ENCODE measurements around the gene DUSP11.
"Not testable (repeated sequence)": the region's sequence is repeated elsewhere in the genome, so short reads cannot be mapped to it uniquely, and the experiment has no call there.

DNA sequence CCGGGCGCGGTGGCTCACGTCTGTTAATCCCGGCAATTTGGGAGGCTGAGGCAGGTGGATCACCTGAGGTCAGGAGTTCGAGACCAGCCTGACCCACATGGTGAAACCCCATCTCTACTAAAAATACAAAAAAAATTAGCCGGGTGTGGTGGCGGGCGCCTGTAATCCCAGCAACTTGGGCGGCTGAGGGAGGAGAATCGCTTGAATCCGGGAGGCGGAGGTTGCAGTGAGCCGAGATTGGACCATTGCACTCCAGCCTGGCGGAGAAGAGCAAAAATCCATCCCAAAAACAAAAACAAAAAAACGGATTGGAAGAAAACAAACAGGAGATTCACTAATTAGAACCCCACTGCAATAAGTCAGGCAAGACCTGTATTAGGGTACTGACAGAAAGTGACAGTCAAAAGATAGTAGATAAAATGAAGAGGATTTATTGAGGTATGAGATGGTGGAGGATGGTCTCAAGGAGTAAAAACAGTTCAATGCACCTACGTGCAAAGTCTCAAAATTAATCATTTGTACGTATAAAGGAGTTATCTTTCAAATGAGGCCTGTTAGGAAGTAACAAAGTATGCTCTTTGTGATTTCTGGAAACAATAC is 936 bp downstream of the DUSP11 start:
- TF ChIP-seq, protein P1, sequence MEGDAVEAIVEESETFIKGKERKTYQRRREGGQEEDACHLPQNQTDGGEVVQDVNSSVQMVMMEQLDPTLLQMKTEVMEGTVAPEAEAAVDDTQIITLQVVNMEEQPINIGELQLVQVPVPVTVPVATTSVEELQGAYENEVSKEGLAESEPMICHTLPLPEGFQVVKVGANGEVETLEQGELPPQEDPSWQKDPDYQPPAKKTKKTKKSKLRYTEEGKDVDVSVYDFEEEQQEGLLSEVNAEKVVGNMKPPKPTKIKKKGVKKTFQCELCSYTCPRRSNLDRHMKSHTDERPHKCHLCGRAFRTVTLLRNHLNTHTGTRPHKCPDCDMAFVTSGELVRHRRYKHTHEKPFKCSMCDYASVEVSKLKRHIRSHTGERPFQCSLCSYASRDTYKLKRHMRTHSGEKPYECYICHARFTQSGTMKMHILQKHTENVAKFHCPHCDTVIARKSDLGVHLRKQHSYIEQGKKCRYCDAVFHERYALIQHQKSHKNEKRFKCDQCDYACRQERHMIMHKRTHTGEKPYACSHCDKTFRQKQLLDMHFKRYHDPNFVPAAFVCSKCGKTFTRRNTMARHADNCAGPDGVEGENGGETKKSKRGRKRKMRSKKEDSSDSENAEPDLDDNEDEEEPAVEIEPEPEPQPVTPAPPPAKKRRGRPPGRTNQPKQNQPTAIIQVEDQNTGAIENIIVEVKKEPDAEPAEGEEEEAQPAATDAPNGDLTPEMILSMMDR (IDR thresholded peaks at IDR 0.05 in 2 of 3, conservative IDR thresholded peaks at IDR 0.05 in 1 of 3; ENCODE audit: borderline replicate concordance in 1 of 3, insufficient read depth in 1 of 3, low read depth in 2 of 3, low read length in 2 of 3), result not testable (repeated sequence)
- TF ChIP-seq POLR2A (IDR thresholded peaks at IDR 0.05; ENCODE audit: borderline replicate concordance, extremely low read depth, insufficient read depth, insufficient read length); ZNF274 (IDR thresholded peaks at IDR 0.05; ENCODE audit: low read depth, low read length); POLR2AphosphoS5 (IDR thresholded peaks at IDR 0.05; ENCODE audit: low read depth, low read length); EZH2 (IDR thresholded peaks at IDR 0.05); EGR1 (IDR thresholded peaks at IDR 0.05; ENCODE audit: low read depth); CEBPB (IDR thresholded peaks at IDR 0.05; ENCODE audit: low read depth); YY1 (IDR thresholded peaks at IDR 0.05; ENCODE audit: extremely low read depth, insufficient replicate concordance, low read depth, low read length); SIN3A (IDR thresholded peaks at IDR 0.05; ENCODE audit: low read depth); TCF7L2 (IDR thresholded peaks at IDR 0.05; ENCODE audit: borderline replicate concordance, extremely low read depth, insufficient read depth, insufficient read length); SP1 (IDR thresholded peaks at IDR 0.05; ENCODE audit: low read depth); EZH2phosphoT487 (IDR thresholded peaks at IDR 0.05; ENCODE audit: borderline replicate concordance): not testable (repeated sequence)
- TF ChIP-seq, protein P2, sequence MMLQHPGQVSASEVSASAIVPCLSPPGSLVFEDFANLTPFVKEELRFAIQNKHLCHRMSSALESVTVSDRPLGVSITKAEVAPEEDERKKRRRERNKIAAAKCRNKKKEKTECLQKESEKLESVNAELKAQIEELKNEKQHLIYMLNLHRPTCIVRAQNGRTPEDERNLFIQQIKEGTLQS (IDR thresholded peaks at IDR 0.05), result not testable (repeated sequence)
- TF ChIP-seq, protein P3, sequence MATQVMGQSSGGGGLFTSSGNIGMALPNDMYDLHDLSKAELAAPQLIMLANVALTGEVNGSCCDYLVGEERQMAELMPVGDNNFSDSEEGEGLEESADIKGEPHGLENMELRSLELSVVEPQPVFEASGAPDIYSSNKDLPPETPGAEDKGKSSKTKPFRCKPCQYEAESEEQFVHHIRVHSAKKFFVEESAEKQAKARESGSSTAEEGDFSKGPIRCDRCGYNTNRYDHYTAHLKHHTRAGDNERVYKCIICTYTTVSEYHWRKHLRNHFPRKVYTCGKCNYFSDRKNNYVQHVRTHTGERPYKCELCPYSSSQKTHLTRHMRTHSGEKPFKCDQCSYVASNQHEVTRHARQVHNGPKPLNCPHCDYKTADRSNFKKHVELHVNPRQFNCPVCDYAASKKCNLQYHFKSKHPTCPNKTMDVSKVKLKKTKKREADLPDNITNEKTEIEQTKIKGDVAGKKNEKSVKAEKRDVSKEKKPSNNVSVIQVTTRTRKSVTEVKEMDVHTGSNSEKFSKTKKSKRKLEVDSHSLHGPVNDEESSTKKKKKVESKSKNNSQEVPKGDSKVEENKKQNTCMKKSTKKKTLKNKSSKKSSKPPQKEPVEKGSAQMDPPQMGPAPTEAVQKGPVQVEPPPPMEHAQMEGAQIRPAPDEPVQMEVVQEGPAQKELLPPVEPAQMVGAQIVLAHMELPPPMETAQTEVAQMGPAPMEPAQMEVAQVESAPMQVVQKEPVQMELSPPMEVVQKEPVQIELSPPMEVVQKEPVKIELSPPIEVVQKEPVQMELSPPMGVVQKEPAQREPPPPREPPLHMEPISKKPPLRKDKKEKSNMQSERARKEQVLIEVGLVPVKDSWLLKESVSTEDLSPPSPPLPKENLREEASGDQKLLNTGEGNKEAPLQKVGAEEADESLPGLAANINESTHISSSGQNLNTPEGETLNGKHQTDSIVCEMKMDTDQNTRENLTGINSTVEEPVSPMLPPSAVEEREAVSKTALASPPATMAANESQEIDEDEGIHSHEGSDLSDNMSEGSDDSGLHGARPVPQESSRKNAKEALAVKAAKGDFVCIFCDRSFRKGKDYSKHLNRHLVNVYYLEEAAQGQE (IDR thresholded peaks at IDR 0.05; ENCODE audit: low read depth), result not testable (repeated sequence)

Measured in HCT116 (cell line).